ENCODE data around the gene FKBP15.

DNA sequence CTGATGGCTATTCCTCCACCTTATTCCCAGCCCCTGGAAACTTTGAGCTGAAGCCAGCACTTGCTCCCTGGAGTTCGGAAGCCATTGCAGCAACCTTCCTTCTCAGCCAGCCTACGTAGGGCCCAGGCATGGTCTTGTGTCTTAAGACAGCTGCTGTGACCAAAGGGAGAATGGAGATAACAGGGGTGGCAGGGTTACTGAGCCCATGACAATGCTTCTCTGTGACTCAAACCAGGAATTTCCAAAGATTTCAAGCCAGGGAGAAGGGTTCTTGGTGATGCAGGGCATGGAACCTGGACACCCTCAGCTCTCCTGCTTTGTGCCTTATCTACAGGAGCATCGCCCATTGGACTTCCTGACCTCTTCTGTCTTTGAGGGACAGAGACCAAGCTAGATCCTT, 58.1 kb downstream of the FKBP15 start:
- no peak for TF ChIP-seq CHD2 (IDR thresholded peaks at IDR 0.05; ENCODE audit: low read length, partially characterized antibody)
- TF ChIP-seq, protein P1, sequence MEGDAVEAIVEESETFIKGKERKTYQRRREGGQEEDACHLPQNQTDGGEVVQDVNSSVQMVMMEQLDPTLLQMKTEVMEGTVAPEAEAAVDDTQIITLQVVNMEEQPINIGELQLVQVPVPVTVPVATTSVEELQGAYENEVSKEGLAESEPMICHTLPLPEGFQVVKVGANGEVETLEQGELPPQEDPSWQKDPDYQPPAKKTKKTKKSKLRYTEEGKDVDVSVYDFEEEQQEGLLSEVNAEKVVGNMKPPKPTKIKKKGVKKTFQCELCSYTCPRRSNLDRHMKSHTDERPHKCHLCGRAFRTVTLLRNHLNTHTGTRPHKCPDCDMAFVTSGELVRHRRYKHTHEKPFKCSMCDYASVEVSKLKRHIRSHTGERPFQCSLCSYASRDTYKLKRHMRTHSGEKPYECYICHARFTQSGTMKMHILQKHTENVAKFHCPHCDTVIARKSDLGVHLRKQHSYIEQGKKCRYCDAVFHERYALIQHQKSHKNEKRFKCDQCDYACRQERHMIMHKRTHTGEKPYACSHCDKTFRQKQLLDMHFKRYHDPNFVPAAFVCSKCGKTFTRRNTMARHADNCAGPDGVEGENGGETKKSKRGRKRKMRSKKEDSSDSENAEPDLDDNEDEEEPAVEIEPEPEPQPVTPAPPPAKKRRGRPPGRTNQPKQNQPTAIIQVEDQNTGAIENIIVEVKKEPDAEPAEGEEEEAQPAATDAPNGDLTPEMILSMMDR (IDR thresholded peaks at IDR 0.05) = no peak
- TF ChIP-seq EZH2phosphoT487 (IDR thresholded peaks at IDR 0.05; ENCODE audit: borderline replicate concordance, low read depth) = no peak
- TF ChIP-seq, protein P2, sequence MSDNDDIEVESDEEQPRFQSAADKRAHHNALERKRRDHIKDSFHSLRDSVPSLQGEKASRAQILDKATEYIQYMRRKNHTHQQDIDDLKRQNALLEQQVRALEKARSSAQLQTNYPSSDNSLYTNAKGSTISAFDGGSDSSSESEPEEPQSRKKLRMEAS (IDR thresholded peaks at IDR 0.05; ENCODE audit: low read depth) = no peak
- TF ChIP-seq, protein P3, sequence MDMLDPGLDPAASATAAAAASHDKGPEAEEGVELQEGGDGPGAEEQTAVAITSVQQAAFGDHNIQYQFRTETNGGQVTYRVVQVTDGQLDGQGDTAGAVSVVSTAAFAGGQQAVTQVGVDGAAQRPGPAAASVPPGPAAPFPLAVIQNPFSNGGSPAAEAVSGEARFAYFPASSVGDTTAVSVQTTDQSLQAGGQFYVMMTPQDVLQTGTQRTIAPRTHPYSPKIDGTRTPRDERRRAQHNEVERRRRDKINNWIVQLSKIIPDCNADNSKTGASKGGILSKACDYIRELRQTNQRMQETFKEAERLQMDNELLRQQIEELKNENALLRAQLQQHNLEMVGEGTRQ (IDR thresholded peaks at IDR 0.05; ENCODE audit: borderline replicate concordance, low read depth, low read length) = no peak
- no peak for TF ChIP-seq SMC3 (IDR thresholded peaks at IDR 0.05; ENCODE audit: low read depth, low read length)
- TF ChIP-seq, protein P4, sequence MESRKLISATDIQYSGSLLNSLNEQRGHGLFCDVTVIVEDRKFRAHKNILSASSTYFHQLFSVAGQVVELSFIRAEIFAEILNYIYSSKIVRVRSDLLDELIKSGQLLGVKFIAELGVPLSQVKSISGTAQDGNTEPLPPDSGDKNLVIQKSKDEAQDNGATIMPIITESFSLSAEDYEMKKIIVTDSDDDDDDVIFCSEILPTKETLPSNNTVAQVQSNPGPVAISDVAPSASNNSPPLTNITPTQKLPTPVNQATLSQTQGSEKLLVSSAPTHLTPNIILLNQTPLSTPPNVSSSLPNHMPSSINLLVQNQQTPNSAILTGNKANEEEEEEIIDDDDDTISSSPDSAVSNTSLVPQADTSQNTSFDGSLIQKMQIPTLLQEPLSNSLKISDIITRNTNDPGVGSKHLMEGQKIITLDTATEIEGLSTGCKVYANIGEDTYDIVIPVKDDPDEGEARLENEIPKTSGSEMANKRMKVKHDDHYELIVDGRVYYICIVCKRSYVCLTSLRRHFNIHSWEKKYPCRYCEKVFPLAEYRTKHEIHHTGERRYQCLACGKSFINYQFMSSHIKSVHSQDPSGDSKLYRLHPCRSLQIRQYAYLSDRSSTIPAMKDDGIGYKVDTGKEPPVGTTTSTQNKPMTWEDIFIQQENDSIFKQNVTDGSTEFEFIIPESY (IDR thresholded peaks at IDR 0.05; ENCODE audit: borderline replicate concordance, low read depth) = no peak

Data from SK-N-SH (cell line).